AG09319 (cell line): Measurements from ENCODE around the gene SPINK1.
"Not testable (repeated sequence)": the region's sequence is repeated elsewhere in the genome, so short reads cannot be mapped to it uniquely, and the experiment has no call there.

Experiments
- DNase-seq: peaks from one replicate; pipeline ENCODE4 v3.0.0-alpha.2; 2010; ENCODE audit warnings: low read depth; ENCODE audit errors: extremely low read depth
- CTCF ChIP-seq: IDR thresholded peaks from 2 replicates; pipeline ENCODE4 v1.5.1; 2011; ENCODE audit warnings: low read depth, mild to moderate bottlenecking, inconsistent platforms, low read length, moderate library complexity

The SPINK1 gene

GRCh38 chr5:147831465-147831864, at the start of gene SPINK1:
Gene SPINK1, minus strand, starts transcription at chr5:147831671. Its CDS starts 94 bp downstream, at chr5:147831577.
- no peak for DNase-seq
- no peak for TF ChIP-seq CTCF

GRCh38 chr5:147880487-147880886, 49.0 kb upstream of the SPINK1 start:
- no peak for TF ChIP-seq CTCF
- no peak for DNase-seq

- no peak for TF ChIP-seq CTCF
- no peak for DNase-seq
These were observed 48.3 kb upstream of the SPINK1 start for GRCh38 chr5:147879784-147880183.

- TF ChIP-seq CTCF, result no peak
- DNase-seq, result no peak
These were observed 46.7 kb upstream of the SPINK1 start, which contains the start of gene SCGB3A2 for GRCh38 chr5:147878066-147878759. Gene SCGB3A2, plus strand, starts transcription at chr5:147878711. Its CDS starts 93 bp downstream, at chr5:147878804.

GRCh38 chr5:147876626-147877025, 45.2 kb upstream of the SPINK1 start:
- TF ChIP-seq CTCF, result no peak
- DNase-seq, result no peak

- no peak for DNase-seq
- no peak for TF ChIP-seq CTCF
These were observed 44.7 kb upstream of the SPINK1 start for GRCh38 chr5:147876141-147876540.

- DNase-seq, result no peak
- TF ChIP-seq CTCF, result no peak
These were observed 43.5 kb upstream of the SPINK1 start for GRCh38 chr5:147874910-147875367.

- not testable (repeated sequence) for DNase-seq
These were observed 42.8 kb upstream of the SPINK1 start for GRCh38 chr5:147874118-147874875.

- not testable (repeated sequence) for DNase-seq
These were observed 41.4 kb upstream of the SPINK1 start for GRCh38 chr5:147872744-147873435.

- not testable (repeated sequence) for DNase-seq
These were observed 40.6 kb upstream of the SPINK1 start for GRCh38 chr5:147871980-147872549.

GRCh38 chr5:147869892-147870291, 38.4 kb upstream of the SPINK1 start:
- DNase-seq, result not testable (repeated sequence)
